Sigmoid colon (tissue), 3 donors: ENCODE results near the gene PTCRA.

Source experiments
- CTCF ChIP-seq, 4 experiments: fragments of 450-650 bp in 3 of 4; fragments of 200-600 bp in 1 of 4; IDR thresholded peaks; one replicate each; pipeline ENCODE4 v1.5.1; 2016 to 2019; ENCODE audit warnings: antibody characterized with exemption in 4 of 4, mild to moderate bottlenecking in 3 of 4, moderate library complexity in 2 of 4
- POLR2A ChIP-seq, 2 donors: fragments of 450-650 bp; IDR thresholded peaks; one replicate each; pipeline ENCODE4 v1.6.1; 2016; ENCODE audit warnings: antibody characterized with exemption in 2 of 2, mild to moderate bottlenecking in 2 of 2, moderate library complexity in 2 of 2

GRCh38 chr6:42933205-42933604 is 17.4 kb downstream of the PTCRA start:
- TF ChIP-seq POLR2A (IDR thresholded peaks at IDR 0.05), result no peak
- TF ChIP-seq CTCF (IDR thresholded peaks at IDR 0.05), result no peak
